HepG2 (cell line): ENCODE results near the gene KRTAP3-3. TPM values are rescaled to one million over a fixed set of nuclear protein-coding genes. Genes with fewer than 3 reads are reported as not detected.

Experiments
- CEBPB ChIP-seq: IDR thresholded peaks from 2 replicates; pipeline ENCODE4 v1.6.1; 2011; ENCODE audit warnings: low read depth, low read length, improper control_type of control experiment, borderline replicate concordance
- CTCF ChIP-seq: sonication (generic); formaldehyde crosslinking; IDR thresholded peaks from 2 replicates; pipeline ENCODE4 v1.5.0; 2020; ENCODE audit warnings: mild to moderate bottlenecking, missing genetic modification reagents, moderate library complexity
- EED ChIP-seq: sonication (generic); formaldehyde crosslinking; IDR thresholded peaks from 2 replicates; pipeline ENCODE4 v1.5.0; 2020; ENCODE audit warnings: mild to moderate bottlenecking, missing genetic modification reagents
- SSRP1 ChIP-seq: IDR thresholded peaks from 2 replicates; pipeline ENCODE4 v1.6.1; 2016; ENCODE audit warnings: control low read depth
- ZBTB39 ChIP-seq: sonication (generic); formaldehyde crosslinking; IDR thresholded peaks from 2 replicates; pipeline ENCODE4 v1.5.0; 2020; ENCODE audit warnings: missing genetic modification reagents
- ZFP41 ChIP-seq: sonication (generic); formaldehyde crosslinking; IDR thresholded peaks from 2 replicates; pipeline ENCODE4 v1.4.0; 2020; ENCODE audit warnings: mild to moderate bottlenecking, missing genetic modification reagents, borderline replicate concordance
- ZNF142 ChIP-seq: sonication (generic); formaldehyde crosslinking; IDR thresholded peaks from 2 replicates; pipeline ENCODE4 v1.4.0; 2020; ENCODE audit warnings: missing genetic modification reagents
- ZNF264 ChIP-seq: sonication (generic); formaldehyde crosslinking; IDR thresholded peaks from 2 replicates; pipeline ENCODE4 v1.4.0; 2020; ENCODE audit warnings: missing genetic modification reagents
- ZNF367 ChIP-seq: sonication (generic); formaldehyde crosslinking; IDR thresholded peaks from 2 replicates; pipeline ENCODE4 v1.4.0; 2020; ENCODE audit warnings: missing genetic modification reagents, borderline replicate concordance
- ZNF709 ChIP-seq: sonication (generic); formaldehyde crosslinking; IDR thresholded peaks from 2 replicates; pipeline ENCODE4 v1.5.0; 2020; ENCODE audit warnings: mild to moderate bottlenecking, missing genetic modification reagents
- ZNF839 ChIP-seq: sonication (generic); formaldehyde crosslinking; IDR thresholded peaks from 2 replicates; pipeline ENCODE4 v1.4.0; 2020; ENCODE audit warnings: missing genetic modification reagents, mild to moderate bottlenecking, borderline replicate concordance
- polyA plus RNA-seq, 8 experiments: library from polyadenylated mRNA; depleted of rRNA in 3 of 8; stranded (reverse) in 7 of 8; unstranded in 1 of 8; fragments of >200 nt; fragmentation: Illumina TruSeq in 4 of 8; extraction: Trizol in 4 of 8; gene quantifications; 2 replicates each; pipeline versions ENCODE4 v1.2.1 to v1.2.3, GENCODE V29; 2011 to 2016; ENCODE audit warnings: low read depth in 4 of 8, missing spikeins in 1 of 8, mixed read lengths in 1 of 8; ENCODE audit not compliant: insufficient read depth in 1 of 8
- total RNA-seq, 5 experiments: library from RNA; depleted of rRNA; stranded (reverse); fragments of >200 nt; fragmentation: Illumina TruSeq; extraction: Trizol; gene quantifications; 2 replicates each; pipeline ENCODE4 v1.2.3, GENCODE V29; 2016; ENCODE audit warnings: low read depth in 1 of 5
- TF ChIP-seq, protein P1 (sequence below): sonication (generic); formaldehyde crosslinking; IDR thresholded peaks from 2 replicates; pipeline ENCODE4 v1.5.0; 2020; ENCODE audit warnings: missing genetic modification reagents, mild to moderate bottlenecking, borderline replicate concordance
- TF ChIP-seq, protein P2 (sequence below): sonication (generic); formaldehyde crosslinking; IDR thresholded peaks from 2 replicates; pipeline ENCODE4 v1.9.0; 2021; ENCODE audit warnings: missing genetic modification reagents, borderline replicate concordance

Gene KRTAP3-3
- total and polyA plus RNA-seq, 2 of the 13 experiments (the other 11 are each of a cell fraction or from before 2014, with no cell fraction given): not detected

DNA sequence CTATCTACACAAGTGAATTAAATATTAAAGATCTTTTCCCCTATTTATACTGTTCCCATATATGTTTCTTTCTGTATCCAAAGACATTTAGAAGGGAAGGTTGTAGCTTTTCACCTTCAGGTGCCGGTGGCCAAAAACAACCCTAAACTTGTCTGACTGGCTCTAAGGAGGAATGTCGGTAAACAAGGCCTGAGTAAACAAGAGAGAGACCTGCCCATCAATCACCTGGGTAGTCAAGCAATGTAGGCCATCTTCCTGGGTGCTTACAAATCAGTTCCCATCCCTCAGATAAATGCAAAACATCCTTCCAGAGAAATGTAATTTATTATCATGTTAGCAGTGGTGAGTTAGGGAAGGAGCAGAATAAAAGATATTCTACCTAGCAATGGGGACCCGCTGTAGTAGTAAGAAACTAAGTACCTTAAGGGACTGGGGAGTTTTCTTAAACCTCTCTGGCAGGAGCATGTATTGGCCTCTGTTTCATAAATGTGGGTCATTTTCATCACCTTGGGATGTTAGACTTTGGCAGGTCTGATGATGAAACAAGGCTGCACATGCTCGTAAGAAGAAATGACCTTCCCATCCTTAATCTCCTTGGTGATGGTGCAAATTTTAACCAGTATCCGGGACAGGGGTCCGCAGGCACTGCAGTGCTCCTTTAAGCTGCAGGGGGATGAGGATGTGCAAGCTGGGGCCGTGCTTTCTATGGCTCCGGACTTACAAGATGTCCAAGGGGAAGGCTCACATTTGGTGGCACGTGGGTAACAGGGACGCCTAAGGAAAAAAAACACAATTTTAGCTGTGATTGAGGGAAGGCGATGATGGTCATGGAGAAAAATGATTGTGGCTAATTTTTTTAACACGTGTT is 35.6 kb downstream of the KRTAP3-3 start (continued):
- no peak for TF ChIP-seq ZNF839 (CRISPR knock-in tag)
- TF ChIP-seq, protein P1, sequence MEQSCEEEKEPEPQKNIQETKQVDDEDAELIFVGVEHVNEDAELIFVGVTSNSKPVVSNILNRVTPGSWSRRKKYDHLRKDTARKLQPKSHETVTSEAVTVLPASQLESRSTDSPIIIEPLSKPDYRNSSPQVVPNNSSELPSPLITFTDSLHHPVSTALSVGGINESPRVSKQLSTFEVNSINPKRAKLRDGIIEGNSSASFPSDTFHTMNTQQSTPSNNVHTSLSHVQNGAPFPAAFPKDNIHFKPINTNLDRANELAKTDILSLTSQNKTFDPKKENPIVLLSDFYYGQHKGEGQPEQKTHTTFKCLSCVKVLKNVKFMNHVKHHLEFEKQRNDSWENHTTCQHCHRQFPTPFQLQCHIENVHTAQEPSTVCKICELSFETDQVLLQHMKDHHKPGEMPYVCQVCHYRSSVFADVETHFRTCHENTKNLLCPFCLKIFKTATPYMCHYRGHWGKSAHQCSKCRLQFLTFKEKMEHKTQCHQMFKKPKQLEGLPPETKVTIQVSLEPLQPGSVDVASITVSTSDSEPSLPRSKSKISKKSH (CRISPR knock-in tag): no peak
- no peak for TF ChIP-seq ZNF367
- TF ChIP-seq CTCF (CRISPR knock-in tag): no peak
- TF ChIP-seq CEBPB: no peak
- no peak for TF ChIP-seq ZFP41 (CRISPR knock-in tag)
- TF ChIP-seq ZNF142 (CRISPR knock-in tag): no peak
- TF ChIP-seq EED: no peak
- TF ChIP-seq ZNF264 (CRISPR knock-in tag): 0 out of 2 replicates have a peak, but pooled peaks have one; percentile 51
- TF ChIP-seq, protein P2, sequence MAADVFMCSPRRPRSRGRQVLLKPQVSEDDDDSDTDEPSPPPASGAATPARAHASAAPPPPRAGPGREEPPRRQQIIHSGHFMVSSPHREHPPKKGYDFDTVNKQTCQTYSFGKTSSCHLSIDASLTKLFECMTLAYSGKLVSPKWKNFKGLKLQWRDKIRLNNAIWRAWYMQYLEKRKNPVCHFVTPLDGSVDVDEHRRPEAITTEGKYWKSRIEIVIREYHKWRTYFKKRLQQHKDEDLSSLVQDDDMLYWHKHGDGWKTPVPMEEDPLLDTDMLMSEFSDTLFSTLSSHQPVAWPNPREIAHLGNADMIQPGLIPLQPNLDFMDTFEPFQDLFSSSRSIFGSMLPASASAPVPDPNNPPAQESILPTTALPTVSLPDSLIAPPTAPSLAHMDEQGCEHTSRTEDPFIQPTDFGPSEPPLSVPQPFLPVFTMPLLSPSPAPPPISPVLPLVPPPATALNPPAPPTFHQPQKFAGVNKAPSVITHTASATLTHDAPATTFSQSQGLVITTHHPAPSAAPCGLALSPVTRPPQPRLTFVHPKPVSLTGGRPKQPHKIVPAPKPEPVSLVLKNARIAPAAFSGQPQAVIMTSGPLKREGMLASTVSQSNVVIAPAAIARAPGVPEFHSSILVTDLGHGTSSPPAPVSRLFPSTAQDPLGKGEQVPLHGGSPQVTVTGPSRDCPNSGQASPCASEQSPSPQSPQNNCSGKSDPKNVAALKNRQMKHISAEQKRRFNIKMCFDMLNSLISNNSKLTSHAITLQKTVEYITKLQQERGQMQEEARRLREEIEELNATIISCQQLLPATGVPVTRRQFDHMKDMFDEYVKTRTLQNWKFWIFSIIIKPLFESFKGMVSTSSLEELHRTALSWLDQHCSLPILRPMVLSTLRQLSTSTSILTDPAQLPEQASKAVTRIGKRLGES (CRISPR knock-in tag): no peak
- no peak for TF ChIP-seq SSRP1 (CRISPR knock-in tag)
- TF ChIP-seq ZNF709: no peak
- no peak for TF ChIP-seq ZBTB39 (CRISPR knock-in tag)
